GM21515 (cell line): ENCODE data around the gene RIC1.
"Not testable (repeated sequence)": the region's sequence is repeated elsewhere in the genome, so short reads cannot be mapped to it uniquely, and the experiment has no call there.

Source experiments
- ATAC-seq: cut with Tn5 transposase; IDR thresholded peaks from one replicate; pipeline ENCODE4 v1.9.1; 2021; ENCODE audit not compliant: unreplicated experiment

The RIC1 gene

DNA sequence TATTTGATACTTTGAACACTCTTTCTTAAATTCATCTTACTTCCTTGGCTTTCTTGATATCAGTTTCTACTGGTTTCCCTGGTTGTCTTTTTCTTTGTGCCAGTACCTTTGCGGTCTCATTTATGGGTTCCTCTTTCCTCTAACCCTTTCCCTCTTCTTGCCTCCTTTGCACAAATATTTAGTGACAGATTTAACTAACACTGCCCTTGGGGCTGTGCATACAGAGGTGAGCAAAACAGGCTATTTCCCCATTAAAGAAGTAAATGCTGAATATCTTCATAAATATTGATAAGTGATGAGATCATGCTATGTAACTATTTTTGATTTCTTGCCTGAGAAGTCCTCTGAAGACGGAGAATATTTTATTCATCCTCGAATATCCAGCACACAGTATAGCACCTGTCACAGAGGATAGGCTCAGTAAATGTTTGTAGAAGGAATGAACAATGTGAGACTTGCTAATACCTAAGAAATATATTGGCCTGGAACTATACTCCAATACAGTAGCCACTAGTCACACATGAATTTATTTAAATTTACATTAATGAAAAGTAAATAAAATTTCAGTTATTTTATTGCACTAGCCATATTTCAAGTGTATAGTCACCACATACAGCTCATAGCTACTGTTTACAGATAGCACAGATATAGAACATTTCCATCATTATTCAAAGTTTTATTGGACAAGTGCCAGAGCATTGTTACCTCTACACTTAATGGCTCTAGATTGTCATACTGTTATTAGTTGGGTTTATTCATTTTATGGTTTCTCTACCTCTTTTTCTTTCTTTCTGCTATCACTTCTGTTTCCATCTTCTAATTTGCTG lies 90.4 kb downstream of the RIC1 start:
- ATAC-seq, result no peak

DNA sequence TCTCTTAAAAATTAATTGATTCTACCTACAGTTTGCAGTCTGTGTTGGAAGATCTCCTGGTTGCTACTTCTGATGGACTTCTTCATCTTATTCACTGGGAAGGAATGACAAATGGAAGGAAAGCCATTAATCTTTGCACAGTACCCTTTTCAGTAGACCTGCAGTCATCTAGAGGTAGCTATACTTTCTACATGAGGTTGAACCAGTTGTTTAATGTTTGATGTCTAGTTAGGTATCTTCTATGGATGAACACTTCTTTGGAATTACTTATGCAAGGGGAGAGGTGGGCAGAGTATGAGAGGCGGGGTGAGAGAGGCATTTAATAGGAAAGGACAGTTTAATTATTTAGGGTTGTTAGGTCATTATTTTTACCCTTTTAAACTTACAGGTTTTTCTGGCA lies 91.2 kb downstream of the RIC1 start:
- ATAC-seq, result no peak

DNA sequence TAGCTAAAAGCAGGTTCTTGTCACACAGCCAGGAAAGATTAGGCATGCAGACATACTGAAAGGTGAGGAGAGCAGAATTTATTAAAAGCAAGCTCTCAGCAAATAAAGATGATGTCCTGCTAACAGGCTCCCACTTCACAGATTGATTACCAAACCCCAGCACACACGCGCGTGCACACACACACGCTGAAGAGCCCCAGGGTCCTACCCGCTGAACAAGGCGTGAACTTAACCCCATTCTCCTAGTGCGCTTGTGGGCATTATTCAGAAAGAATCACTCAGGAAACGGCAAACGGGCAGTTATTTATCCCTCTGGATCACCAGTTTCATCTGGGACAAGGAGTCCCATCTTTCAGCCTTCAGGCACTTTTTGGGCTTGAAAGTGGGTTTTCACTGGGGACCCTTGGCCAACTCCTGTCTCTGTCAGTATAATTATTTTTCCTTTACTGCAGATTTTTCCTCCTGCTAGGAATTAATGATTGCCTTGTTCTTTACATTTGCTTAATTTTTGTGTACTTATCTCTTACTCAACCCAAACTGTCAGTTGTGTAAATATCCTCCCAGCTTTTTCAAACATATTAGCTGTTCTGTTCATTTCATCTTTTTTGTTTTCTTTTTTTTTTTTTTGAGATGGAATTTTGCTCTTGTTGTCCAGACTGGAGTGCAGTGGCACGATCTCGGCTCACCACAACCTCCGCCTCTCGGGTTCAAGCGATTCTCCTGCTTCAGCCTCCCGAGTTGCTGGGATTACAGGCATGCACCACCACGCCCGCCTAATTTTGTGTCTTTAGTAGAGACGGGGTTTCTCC lies 92.6 kb downstream of the RIC1 start:
- no peak for ATAC-seq

DNA sequence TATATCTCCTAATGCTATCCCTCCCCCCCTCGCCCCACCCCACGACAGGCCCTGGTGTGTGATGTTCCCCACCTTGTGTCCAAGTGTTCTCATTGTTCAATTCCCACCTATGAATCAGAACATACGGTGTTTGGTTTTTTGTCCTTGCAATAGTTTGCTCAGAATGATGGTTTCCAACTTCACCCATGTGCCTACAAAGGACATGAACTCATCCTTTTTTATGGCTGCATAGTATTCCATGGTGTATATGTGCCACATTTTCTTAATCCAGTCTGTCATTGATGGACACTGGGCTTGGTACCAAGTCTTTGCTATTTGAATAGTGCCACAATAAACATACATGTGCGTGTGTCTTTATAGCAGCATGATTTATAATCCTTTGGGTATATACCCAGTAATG lies 93.8 kb downstream of the RIC1 start:
- ATAC-seq, result not testable (repeated sequence)

DNA sequence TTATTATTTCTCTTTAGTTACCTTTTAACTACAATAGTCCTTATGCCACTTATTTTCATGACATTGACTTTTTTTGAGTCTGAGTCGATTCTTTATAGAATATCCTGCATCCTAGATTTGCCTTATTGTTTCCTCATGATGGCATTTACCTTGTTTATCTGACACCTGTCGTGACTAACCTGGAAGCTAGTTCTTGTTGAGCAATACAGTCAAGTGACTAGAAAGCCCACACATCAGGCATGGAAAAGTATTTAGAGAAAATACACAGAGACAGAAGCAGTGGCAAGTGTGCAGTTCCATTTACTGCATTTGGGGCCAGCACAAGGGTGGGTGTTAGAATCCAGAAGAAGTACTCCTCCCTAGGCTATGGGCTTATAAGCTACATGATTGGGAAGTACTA lies 106.2 kb downstream of the RIC1 start:
- no peak for ATAC-seq

DNA sequence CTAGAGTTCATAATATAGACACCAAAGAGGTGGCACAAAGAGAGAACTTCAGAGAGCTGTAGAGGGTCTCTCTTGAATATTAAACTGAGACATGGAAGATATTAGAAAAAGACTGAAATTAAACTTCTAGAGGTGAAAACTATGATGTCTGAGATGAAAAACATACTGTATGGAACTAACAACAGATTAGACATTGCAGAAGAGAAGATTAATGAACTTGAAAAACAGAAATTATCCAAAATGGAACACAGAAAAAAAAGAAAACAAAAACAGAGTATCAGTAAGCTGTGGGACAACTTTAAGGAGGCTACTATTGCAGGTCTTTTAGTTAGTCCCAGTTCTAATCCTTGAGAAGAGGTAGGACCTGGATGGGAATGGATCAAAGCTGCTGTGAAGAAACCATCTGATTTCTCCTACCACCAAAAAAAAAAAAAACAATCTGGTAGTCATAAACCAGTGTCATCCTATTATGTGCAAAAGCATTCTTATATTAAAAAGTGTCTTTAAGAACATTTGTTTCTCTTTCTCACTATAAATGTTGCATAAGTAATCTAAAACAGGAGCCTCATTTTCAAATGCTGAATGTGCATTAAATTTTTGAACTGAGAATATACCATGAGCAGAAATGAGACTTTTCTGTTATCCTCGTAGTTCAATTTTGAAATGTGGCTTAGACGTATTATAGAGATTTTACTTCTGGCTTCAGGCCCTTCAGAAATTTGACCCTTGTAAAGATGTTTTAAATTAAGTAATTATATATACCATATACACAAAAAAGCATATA lies 107.8 kb downstream of the RIC1 start:
- no peak for ATAC-seq

DNA sequence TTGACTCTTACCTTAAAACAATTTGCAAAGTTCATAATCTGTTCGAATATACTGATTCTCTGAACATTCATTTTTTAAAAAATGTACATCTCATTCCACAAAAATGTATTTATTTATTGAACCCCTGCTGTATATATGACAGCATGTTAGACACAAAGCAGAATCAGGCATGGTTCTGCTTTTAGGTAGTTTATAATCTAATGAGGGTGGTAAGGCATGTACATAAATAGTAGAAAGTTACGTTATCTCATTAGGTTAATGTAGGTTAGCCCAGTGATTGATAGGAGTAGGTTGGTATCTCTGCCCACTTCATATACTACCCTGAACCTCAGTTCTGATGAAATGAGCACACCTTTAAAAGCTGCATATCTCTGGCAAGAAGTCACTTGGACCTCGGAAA lies 114.2 kb downstream of the RIC1 start:
- ATAC-seq, result no peak

DNA sequence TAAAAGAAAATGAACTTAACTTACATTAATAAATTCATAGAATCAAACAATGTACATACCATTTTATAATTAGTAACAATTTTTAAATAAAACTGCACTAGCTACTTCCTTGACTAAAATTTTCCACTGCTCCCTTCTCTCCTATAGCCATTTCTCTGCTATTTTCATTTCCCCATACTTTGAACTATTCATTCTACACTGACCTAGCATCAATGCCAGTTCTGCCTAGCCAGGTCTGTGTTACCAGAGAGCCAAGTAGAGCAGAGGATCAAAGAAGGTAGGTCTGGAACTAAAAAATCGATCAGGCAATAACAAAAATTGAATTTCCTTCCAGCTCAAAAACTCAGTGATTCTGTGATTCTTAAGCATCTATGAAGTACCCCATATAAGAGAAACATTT lies 119.5 kb downstream of the RIC1 start:
- ATAC-seq, result no peak

DNA sequence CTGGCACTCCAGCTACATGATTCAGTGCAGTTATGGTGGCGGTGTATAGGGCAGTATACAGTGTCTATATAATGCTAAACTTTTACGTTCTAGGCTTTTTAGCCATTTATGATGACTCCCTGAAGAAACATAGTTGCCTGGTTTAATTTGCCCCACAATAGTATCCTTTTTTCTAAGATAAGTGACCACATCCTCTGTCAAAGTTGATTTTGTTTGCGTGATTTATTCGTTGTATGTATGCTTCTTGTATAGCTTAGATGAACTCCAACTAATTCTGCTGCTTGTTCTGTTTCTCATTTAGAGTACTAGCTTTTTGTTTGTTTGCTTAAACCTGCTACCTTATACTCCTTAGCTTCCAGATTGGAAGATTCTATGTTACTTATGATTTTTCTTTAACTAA lies 120.4 kb downstream of the RIC1 start:
- ATAC-seq, result no peak

DNA sequence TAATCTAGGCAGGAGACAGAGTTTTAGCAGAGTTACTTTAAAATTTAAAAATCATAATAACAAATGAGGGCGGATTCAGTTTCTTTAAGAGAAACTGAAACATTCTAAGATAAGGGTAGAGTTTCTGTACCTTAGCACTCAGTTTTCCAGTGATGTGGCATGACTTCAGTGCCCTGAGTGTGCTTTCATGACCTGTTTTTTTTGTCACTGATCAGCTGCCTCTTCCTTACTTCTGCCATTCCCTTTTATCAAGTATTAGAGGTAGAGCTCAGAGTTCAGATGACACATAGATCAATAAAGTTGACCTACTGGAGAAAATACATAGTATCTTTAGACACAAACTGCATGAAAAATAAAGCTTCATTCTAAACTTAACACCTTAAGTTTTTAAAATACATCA lies 121.7 kb downstream of the RIC1 start:
- no peak for ATAC-seq

DNA sequence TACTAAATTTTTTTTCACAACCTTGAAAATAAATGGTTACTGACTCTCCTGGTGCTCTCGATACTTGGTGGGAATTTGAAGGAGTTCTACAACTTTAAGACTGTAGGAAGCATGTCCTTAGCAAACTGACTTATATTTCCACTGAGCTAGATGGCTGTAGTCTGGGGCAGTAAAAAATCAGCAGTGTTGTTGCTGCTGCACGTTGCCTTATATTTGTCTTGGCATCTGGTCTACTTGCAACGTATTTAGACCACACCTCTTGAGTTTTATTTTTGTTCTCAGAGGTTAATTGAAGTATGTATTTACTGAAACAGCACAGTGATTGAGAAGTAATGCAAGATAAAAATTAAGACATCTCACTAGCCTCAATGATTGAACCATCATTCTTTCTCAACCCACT lies 127.7 kb downstream of the RIC1 start:
- no peak for ATAC-seq

DNA sequence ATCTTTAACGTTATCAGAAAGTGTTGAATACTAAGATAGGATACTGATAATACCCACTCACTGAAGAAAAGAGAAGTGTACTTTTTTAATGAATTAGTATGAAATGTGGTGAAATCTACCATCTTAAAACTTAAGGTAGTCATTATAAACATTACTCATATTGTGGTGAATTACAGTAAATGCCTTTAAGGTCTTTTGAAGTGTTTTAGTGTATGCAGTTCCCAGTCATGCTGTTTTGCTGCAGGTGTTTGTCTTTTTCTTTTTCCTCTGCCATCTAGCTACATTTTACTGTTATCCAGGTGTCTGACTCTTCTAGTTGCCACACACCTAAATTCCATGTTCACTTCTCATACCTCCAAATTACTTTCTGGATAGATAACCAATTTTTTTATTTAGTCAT lies 131.4 kb downstream of the RIC1 start:
- ATAC-seq, result no peak

DNA sequence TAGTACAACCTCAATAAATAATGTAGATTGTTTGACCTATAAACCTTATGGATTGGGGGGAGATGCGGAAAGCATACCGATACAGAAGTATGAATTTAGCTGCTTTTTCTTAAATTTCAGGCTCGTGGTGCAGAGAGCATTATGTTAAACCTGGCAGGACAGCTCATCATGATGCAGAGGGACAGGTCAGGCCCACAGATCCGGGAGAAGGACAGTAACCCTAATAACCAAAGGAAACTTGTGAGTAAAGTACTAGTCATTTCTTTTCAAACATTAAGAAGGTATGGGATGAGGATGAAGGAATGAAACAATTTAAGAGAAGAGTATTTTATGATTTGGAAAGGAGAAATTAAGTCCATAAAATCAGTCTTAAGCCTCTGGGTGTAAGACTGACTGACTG lies 133.5 kb downstream of the RIC1 start:
- no peak for ATAC-seq

DNA sequence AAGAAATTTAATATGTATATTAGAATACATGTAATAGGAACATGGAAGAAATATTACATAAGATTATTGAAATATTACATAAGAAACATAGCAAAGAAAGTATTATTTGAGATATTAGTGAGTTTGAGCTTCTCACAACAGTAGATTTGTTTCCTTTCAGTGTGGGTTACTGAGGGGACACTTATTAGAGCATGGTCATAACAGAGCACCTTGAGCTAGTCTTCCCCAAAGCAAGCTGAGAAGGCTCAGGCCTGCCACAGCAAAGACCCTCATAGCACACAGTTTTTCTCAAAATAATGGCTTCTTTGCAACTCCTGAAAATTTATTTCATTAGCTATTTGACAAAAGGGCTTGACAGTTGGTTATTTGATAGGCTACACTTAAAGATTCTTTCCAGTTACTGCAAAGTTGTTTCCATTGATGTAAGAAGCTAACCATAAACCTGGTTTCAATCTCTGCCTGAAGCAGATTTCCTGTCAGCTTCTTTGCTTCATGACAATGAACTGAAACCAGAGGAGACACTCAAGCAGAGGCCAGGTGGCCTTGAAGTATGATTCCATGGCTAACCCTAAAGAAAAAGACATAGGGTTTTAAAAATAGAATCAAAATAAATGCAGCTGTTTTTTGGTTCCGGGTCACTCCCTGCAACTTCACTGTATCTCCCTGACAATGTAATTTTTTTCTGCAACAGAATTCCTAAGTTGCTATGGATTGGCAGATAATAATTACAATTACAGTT lies 135.4 kb downstream of the RIC1 start:
- ATAC-seq, result peak; percentile 89

DNA sequence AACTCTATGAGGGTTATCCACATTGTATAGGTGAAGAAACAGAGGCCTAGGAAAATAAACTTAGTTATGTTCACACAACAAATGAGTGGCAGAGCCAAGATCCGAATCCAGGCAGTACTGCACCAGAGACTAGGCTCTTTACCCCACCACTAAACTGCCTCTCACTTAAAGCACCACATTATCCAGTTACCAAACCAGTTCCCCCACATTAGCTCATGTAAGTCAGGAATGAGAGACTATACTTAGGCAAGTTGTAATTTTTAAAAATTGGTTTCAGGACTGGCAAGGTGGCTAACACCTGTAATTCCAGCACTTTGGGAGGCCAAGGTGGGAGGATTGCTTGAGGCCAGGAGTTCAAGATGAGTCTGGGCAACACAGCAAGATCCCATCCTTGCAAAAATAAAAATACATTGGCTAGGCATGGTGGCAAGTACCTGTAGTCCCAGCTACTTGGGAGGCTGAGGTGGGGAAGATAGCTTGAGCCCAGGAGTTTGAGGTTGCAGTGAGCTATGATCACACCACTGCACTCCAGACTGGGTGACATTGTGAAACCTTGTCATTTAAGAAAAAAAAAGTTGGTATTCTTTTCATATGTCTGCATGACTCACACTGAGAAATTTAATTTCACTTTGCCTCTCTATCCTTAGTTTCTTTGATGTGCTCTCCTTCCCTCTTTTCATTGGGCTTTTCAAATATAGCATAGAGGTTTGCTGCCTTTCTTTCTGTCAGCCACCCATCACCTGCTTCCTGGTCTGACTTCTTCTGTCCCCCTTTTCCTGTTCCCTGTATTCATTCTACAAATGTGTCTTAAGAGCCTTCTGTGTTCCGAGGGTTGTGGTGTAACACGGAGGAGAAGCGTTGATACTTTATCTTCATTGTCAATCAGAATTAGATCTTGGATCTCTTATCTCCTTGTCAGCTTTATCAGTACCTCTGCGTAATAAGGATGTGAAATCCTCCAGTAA lies 139.3 kb downstream of the RIC1 start:
- ATAC-seq, result no peak

DNA sequence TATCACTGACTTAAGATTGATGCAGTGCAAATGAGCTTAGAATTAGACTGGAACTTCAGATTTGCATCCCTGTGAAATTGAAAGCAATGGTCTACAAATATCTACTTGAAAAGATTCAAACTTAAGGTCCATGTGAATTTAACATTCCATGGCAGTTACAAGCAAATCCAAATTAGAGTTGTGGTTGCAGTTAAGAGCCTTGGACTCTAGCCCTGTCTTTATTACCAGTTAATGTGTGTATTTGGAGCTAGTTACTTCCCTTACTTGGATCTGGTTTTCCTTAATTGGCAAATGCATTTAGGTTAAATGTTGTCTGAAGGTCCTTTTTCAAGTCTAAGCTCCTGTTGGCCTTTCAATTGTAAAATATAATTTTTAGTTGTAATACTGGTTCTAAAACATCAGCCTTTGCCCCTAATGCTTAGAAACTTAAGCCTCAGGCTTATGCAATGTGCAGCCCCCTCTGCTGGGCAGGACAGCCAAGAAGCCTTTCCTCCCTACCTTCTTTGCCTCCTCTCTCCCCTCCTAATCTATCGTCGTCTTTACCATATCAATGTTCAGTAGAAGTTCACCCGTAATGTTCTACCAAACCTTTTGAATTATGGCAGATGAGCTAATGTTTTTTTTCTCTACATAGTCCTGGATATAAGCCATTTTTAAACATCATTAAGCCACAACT lies 144.6 kb downstream of the RIC1 start:
- ATAC-seq, result no peak

DNA sequence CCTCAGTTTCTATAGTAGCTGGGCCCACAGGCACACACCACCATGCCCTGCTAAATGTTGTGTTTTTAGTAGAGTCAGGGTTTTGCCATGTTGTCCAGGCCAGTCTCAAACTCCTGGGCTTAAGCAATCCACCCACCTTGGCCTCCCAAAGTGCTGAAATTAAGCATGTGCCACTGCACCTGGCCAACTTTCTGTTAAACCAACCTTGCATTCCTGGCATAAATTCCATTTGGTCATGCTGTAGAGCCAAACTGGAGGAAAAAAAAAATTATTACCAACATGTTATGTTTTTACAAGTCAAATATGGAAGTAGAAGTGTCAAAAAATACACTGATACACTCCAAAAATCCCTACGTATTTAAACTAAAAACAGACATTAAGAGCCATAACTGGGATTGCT lies 149.9 kb downstream of the RIC1 start:
- ATAC-seq, result no peak

DNA sequence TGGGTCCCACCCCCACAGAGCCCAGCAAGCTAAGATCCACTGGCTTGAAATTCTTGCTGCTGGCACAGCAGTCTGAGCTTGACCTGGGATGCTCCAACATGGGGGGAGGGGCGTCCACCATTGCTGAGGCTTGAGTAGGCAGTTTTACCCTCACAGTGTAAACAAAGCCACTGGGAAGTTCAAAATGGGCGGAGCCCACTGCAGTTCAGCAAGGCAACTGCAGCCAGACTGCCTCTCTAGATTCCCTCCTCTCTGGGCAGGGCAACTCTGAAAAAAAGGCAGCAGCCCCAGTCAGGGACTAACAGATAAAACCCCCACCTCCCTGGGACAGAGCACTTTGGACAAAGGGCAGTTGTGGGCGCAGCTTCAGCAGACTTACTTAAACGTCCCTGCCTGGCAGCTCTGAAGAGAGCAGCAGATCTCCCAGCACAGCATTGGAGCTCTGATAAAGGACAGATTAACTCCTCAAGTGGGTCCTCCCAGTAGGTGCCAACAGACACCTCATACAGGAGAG lies 150.9 kb downstream of the RIC1 start:
- ATAC-seq, result not testable (repeated sequence)

DNA sequence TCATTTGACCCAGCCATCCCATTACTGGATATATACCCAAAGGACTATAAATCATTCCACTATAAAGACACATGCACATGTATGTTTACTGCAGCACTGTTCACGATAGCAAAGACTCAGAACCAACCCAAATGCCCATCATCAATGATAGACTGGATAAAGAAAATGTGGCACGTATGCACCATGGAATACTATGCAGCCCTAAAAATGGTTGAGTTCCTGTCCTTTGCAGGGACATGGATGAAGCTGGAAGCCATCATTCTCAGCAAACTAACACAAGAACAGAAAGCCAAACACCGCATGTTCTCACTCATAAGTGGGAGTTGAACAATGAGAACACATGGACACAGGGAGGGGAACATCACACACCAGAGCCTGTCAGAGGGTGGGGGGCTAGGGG lies 154.5 kb downstream of the RIC1 start:
- ATAC-seq, result not testable (repeated sequence)
